KMS-11 (cell line): ENCODE results near the gene SMCR8.

ENCODE experiments used
- H2AFZ ChIP-seq: fragments of 200-600 bp; sonication (generic); 2 replicates; pipeline ENCODE4 v1.6.1; 2016; ENCODE audit warnings: antibody characterized with exemption, mixed run types, low read depth
- H3K27ac ChIP-seq: fragments of 200-600 bp; sonication (generic); 2 replicates; pipeline ENCODE4 v1.6.1; 2016; ENCODE audit warnings: mild to moderate bottlenecking, mixed run types
- H3K27me3 ChIP-seq: fragments of 200-600 bp; sonication (generic); 2 replicates; pipeline ENCODE4 v1.6.1; 2017; ENCODE audit warnings: mild to moderate bottlenecking, low read depth, mixed run types, moderate library complexity; ENCODE audit not compliant: insufficient read depth
- H3K36me3 ChIP-seq: fragments of 200-600 bp; sonication (generic); 2 replicates; pipeline ENCODE4 v1.6.1; 2017; ENCODE audit warnings: mild to moderate bottlenecking, mixed run types; ENCODE audit not compliant: insufficient read depth
- H3K4me1 ChIP-seq: fragments of 200-600 bp; sonication (generic); 2 replicates; pipeline ENCODE4 v1.6.1; 2016; ENCODE audit warnings: mild to moderate bottlenecking, low read depth, mixed run types; ENCODE audit not compliant: poor library complexity, severe bottlenecking
- H3K4me2 ChIP-seq: fragments of 200-600 bp; sonication (generic); 2 replicates; pipeline ENCODE4 v1.7.0; 2016; ENCODE audit warnings: mild to moderate bottlenecking, mixed run types
- H3K4me3 ChIP-seq: fragments of 200-600 bp; sonication (generic); IDR thresholded peaks from 2 replicates; pipeline ENCODE4 v1.6.1; 2017; ENCODE audit warnings: low read depth, low read length, mixed read lengths; ENCODE audit not compliant: insufficient read depth
- H3K79me2 ChIP-seq: fragments of 200-600 bp; sonication (generic); 2 replicates; pipeline ENCODE4 v1.6.1; 2016; ENCODE audit warnings: low read depth, mixed run types; ENCODE audit not compliant: insufficient read depth
- H3K9ac ChIP-seq: fragments of 200-600 bp; sonication (generic); 2 replicates; pipeline ENCODE4 v1.6.1; 2016; ENCODE audit warnings: mild to moderate bottlenecking, mixed run types
- H4K20me1 ChIP-seq: fragments of 200-600 bp; sonication (generic); 2 replicates; pipeline ENCODE4 v1.6.1; 2016; ENCODE audit warnings: mild to moderate bottlenecking, mixed run types; ENCODE audit not compliant: insufficient read depth
- CTCF ChIP-seq: fragments of 200-600 bp; sonication (generic); conservative IDR thresholded peaks from 2 replicates; pipeline ENCODE4 v1.6.1; 2017; ENCODE audit warnings: low read depth, mild to moderate bottlenecking, antibody characterized with exemption, low read length, moderate library complexity, mixed read lengths

Gene SMCR8

GRCh38 chr17:18309202-18309601 is 5.9 kb upstream of the SMCR8 start:
- no peak overlapping the region for H3K27ac ChIP-seq
- no peaks in the 10 kb centered on the region for H4K20me1 ChIP-seq
- H3K4me2 ChIP-seq, result no peak overlapping the region
- H3K79me2 ChIP-seq, result peaks cover 44% of the 10 kb centered on the region
- no peaks in the 10 kb centered on the region; the same call in 1 of the 2 replicates for H3K36me3 ChIP-seq
- H3K27me3 ChIP-seq, result no peaks in the 10 kb centered on the region
- TF ChIP-seq CTCF, result no peak
- H3K9ac ChIP-seq, result no peak overlapping the region
- peaks cover 15% of the 10 kb centered on the region for H3K4me1 ChIP-seq
- no peak overlapping the region for H3K4me3 ChIP-seq
- no peak overlapping the region for H2AFZ ChIP-seq

GRCh38 chr17:18314059-18314730 is 898 bp upstream of the SMCR8 start:
- peak overlapping the region; percentile 64; the same call in 1 of the 2 replicates for H3K9ac ChIP-seq
- peak overlapping the region; percentile 95 for H3K4me2 ChIP-seq
- no peaks in the 10 kb centered on the region for H3K36me3 ChIP-seq
- H3K27ac ChIP-seq, result peak overlapping the region; percentile 69; the same call in 1 of the 2 replicates
- peaks cover 62% of the 10 kb centered on the region for H3K79me2 ChIP-seq
- no peaks in the 10 kb centered on the region for H3K27me3 ChIP-seq
- H3K4me1 ChIP-seq, result peaks cover 30% of the 10 kb centered on the region
- peak overlapping the region; percentile 57; the same call in 1 of the 2 replicates for H2AFZ ChIP-seq
- peak overlapping the region; percentile 34 for H3K4me3 ChIP-seq
- no peaks in the 10 kb centered on the region for H4K20me1 ChIP-seq
- no peak for TF ChIP-seq CTCF

GRCh38 chr17:18315562-18315922 is 449 bp downstream of the SMCR8 start:
- Histone ChIP-seq H2AFZ (peak overlapping the region; percentile 57; the same call in 1 of the 2 replicates), H3K27me3 (no peaks in the 10 kb centered on the region), H3K27ac (peak overlapping the region; percentile 69), H3K36me3 (no peaks in the 10 kb centered on the region), H3K79me2 (peaks cover 53% of the 10 kb centered on the region), H4K20me1 (no peaks in the 10 kb centered on the region), H3K9ac (peak overlapping the region; percentile 64; the same call in 1 of the 2 replicates), H3K4me1 (peaks cover 43% of the 10 kb centered on the region), H3K4me2 (peak overlapping the region; percentile 84), H3K4me3 (no peak overlapping the region)
- TF ChIP-seq CTCF, result no peak

GRCh38 chr17:18315961-18316360 is 868 bp downstream of the SMCR8 start:
- Histone ChIP-seq H3K4me2 (peak overlapping the region; percentile 84), H3K4me1 (peaks cover 47% of the 10 kb centered on the region), H3K79me2 (peaks cover 49% of the 10 kb centered on the region), H4K20me1 (no peaks in the 10 kb centered on the region), H3K27ac (peak overlapping the region; percentile 69; the same call in 1 of the 2 replicates), H3K9ac (no peak overlapping the region), H3K4me3 (no peak overlapping the region), H3K27me3 (no peaks in the 10 kb centered on the region), H2AFZ (no peak overlapping the region), H3K36me3 (no peaks in the 10 kb centered on the region)
- TF ChIP-seq CTCF, result no peak
